Measurements from ENCODE around the gene C17orf113. TPM values are rescaled to one million over a fixed set of nuclear protein-coding genes. Genes with fewer than 3 reads are reported as not detected.

Gene C17orf113
- 0.19 and 0.26 TPM in 2 replicates for total RNA-seq

DNA sequence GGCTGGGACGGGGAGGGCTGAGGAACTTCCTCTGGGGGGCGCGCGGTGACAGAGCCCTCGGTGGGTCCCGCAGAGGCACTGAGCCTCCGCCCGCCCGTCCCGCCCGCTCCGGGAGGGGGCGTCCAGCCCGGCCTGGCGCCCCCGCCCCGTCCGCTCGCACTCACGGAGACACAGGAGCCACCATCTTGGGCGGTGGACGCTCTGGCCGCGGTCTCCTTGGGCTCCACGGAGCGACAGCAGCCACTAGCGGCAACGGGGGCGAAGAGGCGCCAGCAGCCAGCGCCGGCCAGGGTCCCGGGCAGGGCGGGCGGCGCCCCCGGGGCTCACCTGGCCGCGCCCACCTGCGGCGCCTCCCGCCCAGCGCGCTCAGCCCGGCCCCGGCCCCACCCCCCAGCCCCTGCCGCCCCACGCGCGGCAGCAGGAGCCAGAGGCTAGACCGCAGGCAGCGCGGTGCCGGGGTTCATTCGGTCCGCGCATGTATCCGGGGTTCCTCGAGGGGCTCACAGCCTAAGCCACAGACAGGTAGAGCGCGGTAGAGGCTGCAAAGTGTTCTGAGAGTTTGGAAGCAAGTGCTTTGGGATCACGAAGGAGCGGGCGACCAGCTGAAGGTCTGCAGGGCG is at the start of gene C17orf113:
Gene C17orf113, minus strand, starts transcription at position 209 of the 620 bp plus-strand sequence. CDS start 7,225 bp downstream, outside the sequence.

GRCh38 chr17:42097691-42098631 is 47.6 kb upstream of the C17orf113 start, which contains the start of gene ZNF385C:
Gene ZNF385C, minus strand, starts transcription at chr17:42098473. Its CDS starts 35,417 bp downstream, at chr17:42063056.

DNA sequence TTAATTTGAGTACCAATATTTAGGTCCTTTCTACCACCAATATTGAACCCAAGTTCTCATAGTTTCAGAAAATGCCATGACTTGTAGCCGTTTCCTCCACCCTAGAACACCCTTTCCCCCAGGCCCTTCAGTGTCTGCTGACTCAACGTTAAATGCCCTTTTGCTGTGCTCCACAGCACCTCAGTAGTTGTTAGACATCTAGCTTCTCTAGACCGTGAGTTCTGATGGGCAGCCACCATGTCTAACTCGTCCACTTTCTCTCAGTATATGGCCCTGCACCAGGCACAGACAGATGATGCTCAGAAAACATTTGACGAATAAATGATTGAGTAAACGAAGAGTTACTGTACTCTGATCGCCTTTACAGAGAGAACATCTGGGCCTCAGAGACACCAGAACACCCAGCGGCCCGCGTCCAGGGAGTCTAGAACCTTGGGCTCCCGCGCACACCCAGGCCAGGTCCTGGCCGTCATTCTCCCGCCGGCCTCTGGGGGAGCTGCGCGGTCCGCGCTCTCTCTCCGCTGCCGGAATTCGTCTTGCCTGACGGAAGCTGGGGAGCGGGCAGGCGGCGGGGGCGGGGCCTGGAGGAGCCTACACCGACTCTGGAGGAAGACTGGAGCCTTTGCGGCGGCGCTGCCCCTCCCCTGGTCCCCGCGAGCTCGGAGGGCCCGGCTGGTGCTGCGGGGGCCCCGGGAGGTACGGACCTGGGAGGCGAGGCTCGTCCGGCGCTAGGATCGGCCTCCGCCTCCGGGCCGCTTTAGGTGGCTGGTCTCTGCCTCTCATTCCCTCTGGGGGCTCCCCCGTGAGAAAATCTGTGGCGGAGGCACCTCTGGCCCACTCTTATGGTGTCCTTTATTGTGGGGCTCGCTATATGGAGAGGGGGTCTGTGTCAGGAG is 30.6 kb downstream of the C17orf113 start, which contains the start of gene NKIRAS2:
Gene NKIRAS2, plus strand, starts transcription at position 582 of the 896 bp plus-strand sequence. CDS start 1,488 bp downstream, outside the sequence.

DNA sequence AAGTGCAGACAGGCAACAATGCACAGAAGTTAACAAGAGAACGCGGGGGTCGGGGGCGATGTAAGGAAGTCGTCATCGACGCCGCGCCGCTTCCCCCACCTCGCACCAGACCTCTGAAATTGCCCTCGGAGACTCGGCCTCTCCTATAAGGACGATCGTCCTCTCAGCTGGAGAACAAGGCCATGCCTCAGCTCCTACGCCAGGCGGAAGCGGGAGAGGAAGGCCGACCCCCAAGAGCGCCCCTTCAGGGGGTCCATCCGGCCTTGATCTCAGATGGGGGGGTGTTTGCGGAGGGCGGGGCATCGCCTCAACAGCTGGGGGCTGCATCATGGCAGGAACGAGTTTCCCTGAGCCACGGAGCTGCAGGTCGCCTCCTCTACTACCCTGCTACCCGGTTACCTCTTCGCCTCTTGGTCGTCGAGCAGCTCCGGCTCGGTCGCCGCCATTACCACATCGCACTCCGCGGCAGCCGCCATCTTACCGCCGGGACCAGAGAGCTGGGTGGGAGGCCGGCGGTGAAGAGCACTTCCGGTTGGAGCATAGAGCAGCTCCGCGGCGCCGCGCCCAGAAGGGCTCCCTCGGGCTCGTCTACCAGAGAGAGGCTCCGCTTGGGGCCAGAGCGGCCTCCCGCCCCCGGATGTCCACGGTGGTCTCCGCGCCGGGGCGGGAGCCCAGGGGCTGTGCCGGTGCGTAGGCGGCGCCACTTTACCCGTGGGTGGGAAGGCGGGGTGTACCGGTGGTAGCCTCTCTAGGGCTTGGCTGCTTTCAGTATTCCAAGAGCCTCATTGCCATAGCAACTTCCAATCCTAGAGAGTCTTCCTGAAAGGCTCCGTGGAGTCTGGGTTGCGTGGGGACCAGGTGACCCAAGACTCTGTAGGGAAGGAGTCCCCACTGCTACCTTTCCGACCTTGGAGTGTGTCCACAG is 33.2 kb downstream of the C17orf113 start, which contains the start of gene DNAJC7:
Gene DNAJC7, minus strand, starts transcription at position 499 of the 925 bp plus-strand sequence. Its CDS starts 23 bp downstream, at position 476.

Other genes with a start within 250 kb of the C17orf113 start
- gene P3H4, start 238.7 kb downstream of the C17orf113 start, total RNA-seq: 77.1 and 77.5 TPM in 2 replicates
- gene FKBP10, start 237.6 kb downstream of the C17orf113 start, total RNA-seq: 354 and 420 TPM in 2 replicates
- gene NT5C3B, start 214.4 kb downstream of the C17orf113 start, total RNA-seq: 64.6 and 70.0 TPM in 2 replicates
- 0.13 TPM in 1 of 2 replicates, not detected in the other for gene KLHL10, start 212.8 kb downstream of the C17orf113 start, total RNA-seq
- gene KLHL11, start 185.2 kb downstream of the C17orf113 start, total RNA-seq: 25.4 and 28.8 TPM in 2 replicates
- gene ACLY, start 131.7 kb downstream of the C17orf113 start, total RNA-seq: 180 and 194 TPM in 2 replicates
- gene ODAD4, start 120.0 kb downstream of the C17orf113 start, total RNA-seq: 0.79 and 0.93 TPM in 2 replicates
- gene CNP, start 83.8 kb downstream of the C17orf113 start, total RNA-seq: 49.6 and 50.6 TPM in 2 replicates
- gene DNAJC7, start 33.2 kb downstream of the C17orf113 start, total RNA-seq: 80.0 and 88.9 TPM in 2 replicates
- 22.1 and 25.8 TPM in 2 replicates for gene NKIRAS2, start 30.5 kb downstream of the C17orf113 start, total RNA-seq
- gene ZNF385C, start 47.9 kb upstream of the C17orf113 start, total RNA-seq: not detected in 2 replicates
- 10.3 and 14.6 TPM in 2 replicates for gene DHX58, start 62.1 kb upstream of the C17orf113 start, total RNA-seq
- 4.7 and 5.8 TPM in 2 replicates for gene KAT2A, start 70.8 kb upstream of the C17orf113 start, total RNA-seq
- not detected in 2 replicates for gene HSPB9, start 72.2 kb upstream of the C17orf113 start, total RNA-seq
- 70.9 and 84.6 TPM in 2 replicates for gene RAB5C, start 104.4 kb upstream of the C17orf113 start, total RNA-seq
- not detected in 2 replicates for gene KCNH4, start 130.5 kb upstream of the C17orf113 start, total RNA-seq
- not detected in 2 replicates for gene HCRT, start 134.9 kb upstream of the C17orf113 start, total RNA-seq
- gene GHDC, start 143.9 kb upstream of the C17orf113 start, total RNA-seq: 19.7 and 21.4 TPM in 2 replicates
- gene STAT5B, start 225.8 kb upstream of the C17orf113 start, total RNA-seq: 18.4 and 23.0 TPM in 2 replicates
- gene STAT5A, start 237.9 kb upstream of the C17orf113 start, total RNA-seq: 16.8 and 19.9 TPM in 2 replicates